Panc1 (cell line): Measurements from ENCODE around the gene DNAJC24. TPM values are rescaled to one million over a fixed set of nuclear protein-coding genes. Genes with fewer than 3 reads are reported as not detected.

Experiments
- ATAC-seq: fragments of 200-7000 bp; cut with Tn5 transposase; 2 replicates; pipeline ENCODE4 v1.9.1; 2020; ENCODE audit warnings: mild to moderate bottlenecking, moderate library complexity
- BruUV-seq: library from RNA; stranded (reverse); fragments of 400-500 nt; replicated peaks from 2 replicates; lab custom pipeline; 2021; lab: Mats Ljungman, UMichigan
- CTCF ChIA-PET: fragments of 300-600 bp; sonication (Branson Sonifier 250); formaldehyde crosslinking; loops from one replicate; lab custom pipeline; 2022; ENCODE audit warnings: antibody characterized with exemption; lab: Charles Lee
- POLR2A ChIA-PET: fragments of 300-600 bp; sonication (Branson Sonifier 250); formaldehyde crosslinking; loops from one replicate; lab custom pipeline; 2022; ENCODE audit warnings: antibody characterized with exemption; lab: Charles Lee
- DNase-seq: peaks from one replicate; pipeline ENCODE4 v3.0.0-alpha.2; 2010; ENCODE audit warnings: low read depth, low spot score
- H3K27ac ChIP-seq: 2 replicates; pipeline ENCODE4 v1.5.1; 2011; ENCODE audit warnings: mild to moderate bottlenecking, low read length, inconsistent platforms
- H3K27me3 ChIP-seq: fragments of 200-500 bp; sonication (Bioruptor generic); 2 replicates; pipeline ENCODE4 v1.6.0; 2014; ENCODE audit warnings: low read length, inconsistent platforms; ENCODE audit not compliant: control insufficient read depth, insufficient read depth
- H3K36me3 ChIP-seq: fragments of 200-500 bp; sonication (Bioruptor generic); 2 replicates; pipeline ENCODE4 v1.5.1; 2014; ENCODE audit warnings: inconsistent platforms, mild to moderate bottlenecking, low read length, moderate library complexity; ENCODE audit not compliant: control insufficient read depth, insufficient read depth
- H3K4me1 ChIP-seq: 2 replicates; pipeline ENCODE4 v1.5.1; 2011; ENCODE audit warnings: inconsistent platforms, mild to moderate bottlenecking, low read length, moderate library complexity; ENCODE audit not compliant: control insufficient read depth, insufficient read depth
- H3K4me3 ChIP-seq, 2 experiments: 2 replicates each; pipeline ENCODE4 v1.5.1; 2011 to 2012; ENCODE audit warnings: low read depth in 2 of 2, low read length in 2 of 2, mild to moderate bottlenecking in 2 of 2, inconsistent platforms in 1 of 2, moderate library complexity in 1 of 2
- H3K9me3 ChIP-seq: fragments of 200-500 bp; sonication (Bioruptor generic); 2 replicates; pipeline ENCODE4 v1.5.1; 2014; ENCODE audit warnings: low read depth, mild to moderate bottlenecking, inconsistent platforms, low read length, moderate library complexity; ENCODE audit not compliant: control insufficient read depth, insufficient read depth
- CTCF ChIP-seq: fragments of 450-650 bp; IDR thresholded peaks from 2 replicates; pipeline ENCODE4 v1.5.1; 2017; ENCODE audit warnings: mild to moderate bottlenecking
- POLR2AphosphoS5 ChIP-seq: IDR thresholded peaks from 2 replicates; pipeline ENCODE4 v1.6.1; 2012; ENCODE audit warnings: mild to moderate bottlenecking, low read depth, low read length, moderate library complexity
- REST ChIP-seq, 2 experiments: IDR thresholded peaks; 2 replicates each; pipeline ENCODE4 v1.6.1; 2011 to 2012; ENCODE audit warnings: low read depth in 2 of 2, control low read depth in 1 of 2, low read length in 1 of 2, mild to moderate bottlenecking in 1 of 2, moderate library complexity in 1 of 2; ENCODE audit not compliant: insufficient read depth in 1 of 2
- SIN3A ChIP-seq: IDR thresholded peaks from 2 replicates; pipeline ENCODE4 v1.6.1; 2012; ENCODE audit warnings: low read depth, mild to moderate bottlenecking, low read length, moderate library complexity, borderline replicate concordance; ENCODE audit not compliant: insufficient read depth
- TCF7L2 ChIP-seq: IDR thresholded peaks from 2 replicates; pipeline ENCODE4 v1.6.1; 2011; ENCODE audit warnings: mild to moderate bottlenecking, low read depth, low read length, inconsistent platforms
- in situ Hi-C: cut with HindIII; loops from 2 replicates; pipeline ENCODE4 v1.10.0; 2016; ENCODE audit warnings: low sequenced_read_pairs, low pct_unique_long_range_greater_than_20kb
- intact Hi-C: fragments of 100-400 bp; cut with micrococcal nuclease; formaldehyde crosslinking; loops from one replicate; pipeline ENCODE4 v1.10.0; 2022; ENCODE audit not compliant: unreplicated experiment
- total RNA-seq: library from RNA; stranded (reverse); gene quantifications from one replicate; pipeline ENCODE4 v1.2.1, GENCODE V29; 2021; ENCODE audit not compliant: unreplicated experiment

DNAJC24 gene
- total RNA-seq, 1 experiment from 2014 or later, result 15.7 TPM

GRCh38 chr11:31361743-31362142, 7.9 kb upstream of the DNAJC24 start:
- TF ChIP-seq CTCF (no peak), POLR2AphosphoS5 (no peak), SIN3A (no peak), TCF7L2 (no peak), REST (IDR thresholded peaks at IDR 0.05; ENCODE audit: insufficient read depth in 1 of 2, low read depth in 2 of 2, low read length in 1 of 2) (no peak)
- no TSS peak for BruUV-seq

GRCh38 chr11:31366795-31367194, 2.9 kb upstream of the DNAJC24 start:
- DNase-seq (no peak), ATAC-seq (no peak)
- Histone ChIP-seq H3K9me3 (no peaks in the 10 kb centered on the region), H3K4me3 (no peak overlapping the region), H3K27me3 (peaks cover 12% of the 10 kb centered on the region), H3K4me1 (peaks cover 6% of the 10 kb centered on the region; the same call in 1 of the 2 replicates), H3K36me3 (peaks cover 6% of the 10 kb centered on the region; the same call in 1 of the 2 replicates), H3K27ac (no peak overlapping the region)
- in situ Hi-C loops (no loop called here), intact Hi-C loops (no loop called here)
- ChIA-PET POLR2A (no interaction called here), CTCF (no interaction called here)
- no peak for TF ChIP-seq TCF7L2
- no peak for TF ChIP-seq SIN3A
- no peak for TF ChIP-seq CTCF
- no peak for TF ChIP-seq REST (IDR thresholded peaks at IDR 0.05; ENCODE audit: insufficient read depth in 1 of 2, low read depth in 2 of 2, low read length in 1 of 2)
- BruUV-seq, result no TSS peak

More at GRCh38 chr11:31361743-31362142, 7.9 kb upstream of the DNAJC24 start:
- no peak overlapping the region for H3K4me3 ChIP-seq
- no peak overlapping the region for H3K27ac ChIP-seq
- DNase-seq (no peak), ATAC-seq (no peak)
- H3K36me3 ChIP-seq, result no peaks in the 10 kb centered on the region
- POLR2A ChIA-PET, result no interaction called here
- intact Hi-C loops, result no loop called here
- H3K27me3 ChIP-seq, result peaks cover 8% of the 10 kb centered on the region; the same call in 1 of the 2 replicates
- CTCF ChIA-PET, result no interaction called here
- H3K9me3 ChIP-seq, result no peaks in the 10 kb centered on the region
- H3K4me1 ChIP-seq, result no peaks in the 10 kb centered on the region
- in situ Hi-C loops, result no loop called here
